B cell (primary cell): ENCODE results near the gene EVC. TPM values are rescaled to one million over a fixed set of nuclear protein-coding genes. Genes with fewer than 3 reads are reported as not detected.

Experiments
- ATAC-seq: fragments of 200-7000 bp; cut with Tn5 transposase; one replicate; pipeline ENCODE4 v1.10.0; 2021; ENCODE audit warnings: low read depth, mild to moderate bottlenecking, moderate number of reproducible peaks, moderate library complexity
- CTCF ChIA-PET: fragments of 350-600 bp; sonication (Branson Sonifier 250); formaldehyde crosslinking; loops from one replicate; lab custom pipeline; 2021; ENCODE audit warnings: antibody characterized with exemption, inconsistent platforms; lab: Charles Lee
- POLR2A ChIA-PET: fragments of 350-600 bp; sonication (Branson Sonifier 250); formaldehyde crosslinking; loops from one replicate; lab custom pipeline; 2021; ENCODE audit warnings: antibody characterized with exemption; lab: Charles Lee
- DNase-seq: peaks from one replicate; pipeline ENCODE4 v3.0.0; 2013
- H2AFZ ChIP-seq: 2 replicates; pipeline ENCODE4 v1.6.1; 2012; ENCODE audit warnings: mild to moderate bottlenecking, low read depth, low read length; ENCODE audit not compliant: insufficient read depth, poor library complexity, severe bottlenecking
- H3K27ac ChIP-seq, 2 donors: 1 replicate in 1 of 2; 2 replicates in 1 of 2; pipeline ENCODE4 v1.5.1; 2012 to 2013; ENCODE audit warnings: low read length in 2 of 2, mild to moderate bottlenecking in 2 of 2, moderate library complexity in 1 of 2
- H3K27me3 ChIP-seq, 4 experiments: fragments of 200-600 bp in 1 of 4; sonication (generic) in 1 of 4; replicated peaks in 1 of 4; 1 replicate in 2 of 4; 2 replicates in 2 of 4; pipeline versions ENCODE4 v1.6.1 to v1.7.0; 2013 to 2016; ENCODE audit warnings: low read length in 3 of 4, mild to moderate bottlenecking in 2 of 4, mixed read lengths in 1 of 4, moderate library complexity in 1 of 4; ENCODE audit not compliant: insufficient read depth in 4 of 4, control insufficient read depth in 3 of 4; ENCODE audit errors: control extremely low read depth in 1 of 4
- H3K36me3 ChIP-seq, 2 experiments: replicated peaks in 1 of 2; 1 replicate in 1 of 2; 2 replicates in 1 of 2; pipeline versions ENCODE4 v1.6.1 to v1.7.1; 2013; ENCODE audit warnings: low read length in 1 of 2; ENCODE audit not compliant: insufficient read depth in 2 of 2, control insufficient read depth in 1 of 2; ENCODE audit errors: control extremely low read depth in 1 of 2, extremely low read depth in 1 of 2
- H3K4me1 ChIP-seq, 2 donors: fragments of 200-600 bp in 1 of 2; sonication (generic) in 1 of 2; 1 replicate in 1 of 2; 2 replicates in 1 of 2; pipeline versions ENCODE4 v1.5.1 to v1.6.1; 2013 to 2017; ENCODE audit warnings: low read length in 2 of 2; ENCODE audit not compliant: control insufficient read depth in 2 of 2, insufficient read depth in 2 of 2
- H3K4me2 ChIP-seq: replicated peaks from 2 replicates; pipeline ENCODE3; 2012; ENCODE audit warnings: mild to moderate bottlenecking, low read depth, low read length; ENCODE audit not compliant: poor library complexity, severe bottlenecking
- H3K4me3 ChIP-seq, 5 experiments: fragments of 200-600 bp in 1 of 5; sonication (generic) in 1 of 5; 1 replicate in 3 of 5; 2 replicates in 2 of 5; pipeline versions ENCODE4 v1.5.1 to v1.7.0; 2011 to 2016; ENCODE audit warnings: low read length in 4 of 5, mild to moderate bottlenecking in 4 of 5, low read depth in 2 of 5, control low read depth in 1 of 5, moderate library complexity in 1 of 5; ENCODE audit not compliant: insufficient read depth in 1 of 5; ENCODE audit errors: control extremely low read depth in 1 of 5, extremely low read depth in 1 of 5
- H3K79me2 ChIP-seq: fragments of 200-600 bp; sonication (generic); one replicate; pipeline ENCODE4 v1.6.0; 2016; ENCODE audit warnings: low read length; ENCODE audit not compliant: control insufficient read depth, insufficient read depth
- H3K9ac ChIP-seq: fragments of 200-600 bp; sonication (generic); 2 replicates; pipeline ENCODE4 v1.6.1; 2017; ENCODE audit warnings: mild to moderate bottlenecking, low read length, moderate library complexity
- H3K9me3 ChIP-seq, 3 donors: one replicate each; pipeline versions ENCODE4 v1.6.1 to v1.7.1; 2013; ENCODE audit warnings: low read length in 2 of 3; ENCODE audit not compliant: control insufficient read depth in 2 of 3, insufficient read depth in 1 of 3; ENCODE audit errors: control extremely low read depth in 1 of 3
- H4K20me1 ChIP-seq: 2 replicates; pipeline ENCODE4 v1.6.0; 2012; ENCODE audit warnings: mild to moderate bottlenecking, low read length; ENCODE audit not compliant: insufficient read depth, control insufficient read depth, poor library complexity, severe bottlenecking
- H3K27ac Mint-ChIP-seq: one replicate; pipeline ENCODE4 v1.8.0; 2021; ENCODE audit warnings: mixed read lengths
- H3K27me3 Mint-ChIP-seq: one replicate; pipeline ENCODE4 v1.8.0; 2021; ENCODE audit warnings: mixed read lengths
- H3K4me1 Mint-ChIP-seq: one replicate; pipeline ENCODE4 v1.8.0; 2021; ENCODE audit warnings: mixed read lengths
- H3K4me3 Mint-ChIP-seq: one replicate; pipeline ENCODE4 v1.8.0; 2021; ENCODE audit warnings: mixed read lengths
- H3K9me3 Mint-ChIP-seq: one replicate; pipeline ENCODE4 v1.8.0; 2022; ENCODE audit warnings: mixed read lengths; ENCODE audit not compliant: insufficient read depth
- CTCF ChIP-seq: fragments of 200-600 bp; IDR thresholded peaks from one replicate; pipeline ENCODE4 v1.8.0; 2022; ENCODE audit warnings: antibody characterized with exemption, mild to moderate bottlenecking
- EZH2 ChIP-seq: IDR thresholded peaks from 2 replicates; pipeline ENCODE4 v1.6.1; 2012; ENCODE audit warnings: borderline replicate concordance, low read depth, mild to moderate bottlenecking, moderate library complexity, low read length; ENCODE audit not compliant: insufficient read depth, poor library complexity, severe bottlenecking
- WGBS: methylation state at CpG from one replicate; pipeline ENCODE4 v1.1.5; 2013; ENCODE audit warnings: missing lambda C conversion rate; ENCODE audit not compliant: insufficient coverage; 5-methylcytosine and 5-hydroxymethylcytosine counted together
- intact Hi-C: fragments of 100-400 bp; cut with micrococcal nuclease; formaldehyde crosslinking; loops from one replicate; pipeline ENCODE4 v1.10.0; 2022
- polyA plus RNA-seq: library from polyadenylated mRNA; depleted of rRNA; stranded (reverse); fragments of >200 nt; gene quantifications from 2 replicates; pipeline ENCODE4 v1.2.3, GENCODE V29; 2012
- total RNA-seq, 2 donors: library from RNA; stranded (reverse); fragments of 120-200 nt in 1 of 2; gene quantifications; 1 replicate in 1 of 2; 2 replicates in 1 of 2; pipeline versions ENCODE4 v1.2.3 to v1.2.4, GENCODE V29; 2013 to 2022

Gene EVC
- total and polyA plus RNA-seq, 2 donors (not counting 1 experiment from before 2014, with no cell fraction given): 1.5 TPM; not detected in 1

GRCh38 chr4:5720157-5720850 is 9.3 kb downstream of the EVC start:
- Histone ChIP-seq H4K20me1 (no peaks in the 10 kb centered on the region), H3K9me3 (peaks cover 0 to 8% (median 0%) of the 10 kb centered on the region in 3 donors), H3K36me3 (no peaks in the 10 kb centered on the region), H3K27ac (no peak overlapping the region), H3K27me3 (peaks cover 0 to 4% (median 0%) of the 10 kb centered on the region in 4 experiments), H3K4me3 (no peak overlapping the region), H2AFZ (no peak overlapping the region), H3K4me1 (no peaks in the 10 kb centered on the region), H3K4me2 (no peak overlapping the region), H3K9ac (no peak overlapping the region), H3K79me2 (no peaks in the 10 kb centered on the region)
- POLR2A ChIA-PET: no interaction called here
- ATAC-seq: no peak
- CTCF ChIA-PET: no interaction called here
- H3K27me3 Mint-ChIP-seq: no peaks in the 10 kb centered on the region
- intact Hi-C loops: no loop called here
- no peak overlapping the region for H3K27ac Mint-ChIP-seq
- H3K9me3 Mint-ChIP-seq: peaks cover 3% of the 10 kb centered on the region
- 86% methylated on average over 14 of the region's 16 CpGs for WGBS
- TF ChIP-seq CTCF (no peak), EZH2 (no peak)
- DNase-seq: no peak
- no peak overlapping the region for H3K4me3 Mint-ChIP-seq
- H3K4me1 Mint-ChIP-seq: no peaks in the 10 kb centered on the region

DNA sequence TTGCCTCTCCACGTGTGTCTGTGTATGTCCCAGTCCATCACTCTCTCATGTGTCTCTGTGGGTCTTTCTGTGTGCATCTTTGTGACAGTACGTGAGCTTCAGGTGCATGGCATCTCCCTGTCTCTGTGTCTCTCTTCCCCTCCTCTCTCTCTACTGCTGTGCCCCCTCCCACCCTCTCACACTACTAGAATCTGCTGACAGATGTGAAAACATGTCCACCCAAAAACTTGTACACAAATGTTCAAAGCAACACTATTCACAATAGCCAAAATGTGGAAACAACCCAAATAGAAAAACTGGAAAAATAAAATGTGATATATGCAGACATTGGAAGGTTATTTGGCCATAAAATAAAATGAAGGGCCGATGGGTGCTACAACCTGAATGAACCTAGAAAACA is 10.0 kb downstream of the EVC start:
- Histone ChIP-seq H3K79me2 (no peaks in the 10 kb centered on the region), H3K27me3 (peaks cover 0 to 4% (median 0%) of the 10 kb centered on the region in 4 experiments), H4K20me1 (no peaks in the 10 kb centered on the region), H3K4me3 (no peak overlapping the region), H3K9me3 (peaks cover 0 to 3% (median 0%) of the 10 kb centered on the region in 3 donors), H3K9ac (no peak overlapping the region), H3K27ac (no peak overlapping the region), H3K36me3 (no peaks in the 10 kb centered on the region), H3K4me1 (no peaks in the 10 kb centered on the region), H2AFZ (no peak overlapping the region), H3K4me2 (no peak overlapping the region)
- Mint-ChIP-seq H3K27ac (no peak overlapping the region), H3K4me3 (no peak overlapping the region), H3K4me1 (no peaks in the 10 kb centered on the region), H3K9me3 (peaks cover 2% of the 10 kb centered on the region), H3K27me3 (no peaks in the 10 kb centered on the region)
- ATAC-seq (no peak), DNase-seq (no peak)
- intact Hi-C loops: no loop called here
- ChIA-PET CTCF (no interaction called here), POLR2A (no interaction called here)
- WGBS: 71% methylated on average over 2 of the region's 3 CpGs
- TF ChIP-seq EZH2: no peak
- no peak for TF ChIP-seq CTCF
